K562 (cell line): ENCODE data around the gene ATP6V1G2. TPM values are rescaled to one million over a fixed set of nuclear protein-coding genes. Genes with fewer than 3 reads are reported as not detected.
A peak's percentile ranks its signal among the peaks of the same experiment; 100 is the strongest.

ENCODE experiments used
- ATAC-seq: fragments of 200-7000 bp; cut with Tn5 transposase; 3 replicates; pipeline ENCODE4 v1.9.1; 2020; ENCODE audit warnings: moderate library complexity
- BruUV-seq: library from RNA; stranded (reverse); fragments of 400-500 nt; replicated peaks from 2 replicates; lab custom pipeline; 2021; lab: Mats Ljungman, UMichigan
- CTCF ChIA-PET: fragments of 300-600 bp; formaldehyde crosslinking; extraction: SDS; loops from one replicate; lab custom pipeline; 2021; ENCODE audit warnings: low intra/inter-chr PET ratio; lab: Yijun Ruan, JAX
- POLR2A ChIA-PET: fragments of 300-600, 350-650 bp; sonication (Branson Sonifier 250); formaldehyde crosslinking; extraction: SDS; loops from one replicate; lab custom pipeline; 2021; ENCODE audit warnings: antibody characterized with exemption, inconsistent platforms; lab: Yijun Ruan, JAX
- DNase-seq, 4 experiments: peaks; one replicate each; pipeline versions ENCODE4 v3.0.0 to v3.0.0-alpha.2; 2011 to 2018; ENCODE audit warnings: low spot score in 3 of 4, mixed read lengths in 3 of 4; ENCODE audit errors: extremely low read depth in 1 of 4
- FAIRE-seq: peaks from 2 replicates; lab custom pipeline; 2011; peaks lifted over from hg19 to GRCh38; lab: Jason Lieb, UNC
- H2AFZ ChIP-seq: 2 replicates; pipeline ENCODE4 v1.6.0; 2011; ENCODE audit warnings: low read depth, low read length, control low read depth, inconsistent platforms
- H3K27ac ChIP-seq: fragments of 200-600 bp; 3 replicates; pipeline ENCODE4 v1.8.0; 2011; ENCODE audit warnings: low read depth, mild to moderate bottlenecking, control low read depth, inconsistent platforms, low read length, moderate library complexity, mixed read lengths; ENCODE audit errors: extremely low read depth
- H3K27me3 ChIP-seq, 2 experiments: fragments of 300-600 bp in 1 of 2; 2 replicates in 1 of 2; 3 replicates in 1 of 2; pipeline versions ENCODE4 v1.6.0 to v1.8.0; 2011; ENCODE audit warnings: inconsistent platforms in 2 of 2, low read length in 2 of 2, mild to moderate bottlenecking in 1 of 2, mixed read lengths in 1 of 2, moderate library complexity in 1 of 2; ENCODE audit not compliant: control insufficient read depth in 2 of 2, insufficient read depth in 2 of 2
- H3K36me3 ChIP-seq: fragments of 300-600 bp; 3 replicates; pipeline ENCODE4 v1.8.0; 2011; ENCODE audit warnings: mild to moderate bottlenecking, low read length, inconsistent platforms; ENCODE audit not compliant: control insufficient read depth, insufficient read depth
- H3K4me1 ChIP-seq, 2 experiments: fragments of 200-600 bp in 1 of 2; replicated peaks in 1 of 2; 2 replicates in 1 of 2; 3 replicates in 1 of 2; pipeline versions ENCODE4 v1.5.1 to v1.8.0; 2011; ENCODE audit warnings: inconsistent platforms in 2 of 2, low read length in 2 of 2, mild to moderate bottlenecking in 1 of 2, mixed read lengths in 1 of 2, moderate library complexity in 1 of 2; ENCODE audit not compliant: control insufficient read depth in 2 of 2, insufficient read depth in 2 of 2
- H3K4me2 ChIP-seq: 2 replicates; pipeline ENCODE4 v1.6.1; 2011; ENCODE audit warnings: low read length, control low read depth, inconsistent platforms, mixed read lengths; ENCODE audit not compliant: insufficient read depth
- H3K4me3 ChIP-seq: fragments of 200-600 bp; sonication (generic), shearing (Covaris generic); 2 replicates; pipeline ENCODE4 v1.5.1; 2016; ENCODE audit warnings: control low read depth, inconsistent platforms
- H3K79me2 ChIP-seq: fragments of 200-600 bp; 3 replicates; pipeline ENCODE4 v1.8.0; 2011; ENCODE audit warnings: low read length, inconsistent platforms; ENCODE audit not compliant: control insufficient read depth, insufficient read depth
- H3K9ac ChIP-seq, 2 experiments: 2 replicates each; pipeline versions ENCODE4 v1.6.0 to v1.6.1; 2011; ENCODE audit warnings: low read depth in 2 of 2, low read length in 2 of 2, control low read depth in 1 of 2, inconsistent platforms in 1 of 2, mild to moderate bottlenecking in 1 of 2, mixed read lengths in 1 of 2; ENCODE audit not compliant: insufficient read depth in 1 of 2
- H3K9me1 ChIP-seq: one replicate; pipeline ENCODE4 v1.6.0; 2011; ENCODE audit warnings: inconsistent platforms, mild to moderate bottlenecking, low read length, moderate library complexity; ENCODE audit not compliant: control insufficient read depth, insufficient read depth
- H3K9me3 ChIP-seq: replicated peaks from 2 replicates; pipeline ENCODE4 v1.5.1; 2011; ENCODE audit warnings: low read depth, low read length, inconsistent platforms; ENCODE audit not compliant: control insufficient read depth, insufficient read depth
- H4K20me1 ChIP-seq: replicated peaks from 2 replicates; pipeline ENCODE4 v1.6.1; 2011; ENCODE audit warnings: low read length, inconsistent platforms, mixed read lengths; ENCODE audit not compliant: control insufficient read depth, insufficient read depth
- BCL6 ChIP-seq: fragments of 250-450 bp; sonication (Bioruptor Pico); IDR thresholded peaks from 2 replicates; pipeline ENCODE4 v1.4.0; 2020
- L3MBTL2 ChIP-seq: fragments of 450-650 bp; IDR thresholded peaks from 2 replicates; pipeline ENCODE4 v1.6.1; 2016; ENCODE audit warnings: mild to moderate bottlenecking, moderate library complexity
- NFE2 ChIP-seq: IDR thresholded peaks from 2 replicates; pipeline ENCODE4 v1.6.1; 2014; ENCODE audit warnings: antibody characterized with exemption, low read depth
- POLR3A ChIP-seq: IDR thresholded peaks from 2 replicates; pipeline ENCODE4 v1.6.1; 2011; ENCODE audit warnings: borderline replicate concordance, mild to moderate bottlenecking, moderate library complexity; ENCODE audit not compliant: insufficient read length, insufficient read depth; ENCODE audit errors: extremely low read depth
- SMAD4 ChIP-seq: fragments of 250-450 bp; sonication (Bioruptor Pico); conservative IDR thresholded peaks from 2 replicates; pipeline ENCODE4 v1.8.0; 2021; ENCODE audit warnings: inconsistent platforms, mild to moderate bottlenecking, moderate library complexity
- SPI1 ChIP-seq: IDR thresholded peaks from 2 replicates; pipeline ENCODE4 v1.6.1; 2011; ENCODE audit warnings: low read depth, low read length, control low read depth, borderline replicate concordance
- SREBF2 ChIP-seq: sonication (generic); formaldehyde crosslinking; IDR thresholded peaks from 2 replicates; pipeline ENCODE4 v1.4.0; 2020; ENCODE audit warnings: mild to moderate bottlenecking, missing genetic modification reagents
- ZNF324 ChIP-seq: fragments of 250-450 bp; sonication (Bioruptor Pico); IDR thresholded peaks from 2 replicates; pipeline ENCODE4 v1.4.0; 2020; ENCODE audit warnings: mild to moderate bottlenecking
- WGBS: fragments of 100-300 bp; shearing (Covaris generic); methylation state at CpG from one replicate; pipeline ENCODE4 v1.1.6; 2016; ENCODE audit warnings: low coverage, mixed read lengths; ENCODE audit not compliant: insufficient coverage; ENCODE audit errors: missing lambda C conversion rate; 5-methylcytosine and 5-hydroxymethylcytosine counted together
- in situ Hi-C: fragments of 300-500 bp; cut with MboI; formaldehyde crosslinking; loops from 4 replicates; pipeline ENCODE4 v1.15.0; 2018; ENCODE audit warnings: inconsistent platforms, mixed read lengths
- intact Hi-C: fragments of 100-400 bp; cut with micrococcal nuclease; formaldehyde crosslinking; loops from 2 replicates; pipeline ENCODE4 v1.14.2; 2022
- polyA plus RNA-seq, 8 experiments: library from polyadenylated mRNA; depleted of rRNA in 4 of 8; stranded (reverse) in 5 of 8; unstranded in 3 of 8; fragments of >200 nt; fragmentation: Nextera tagmentation in 2 of 8; fragmentation: Illumina TruSeq in 1 of 8; extraction: Ambion mirVana in 2 of 8; extraction: Trizol in 1 of 8; gene quantifications; 2 replicates each; pipeline versions ENCODE4 v1.2.1 to v1.2.3, GENCODE V29; 2011 to 2014; ENCODE audit warnings: inconsistent platforms in 1 of 8, missing spikeins in 1 of 8
- total RNA-seq, 7 experiments: library from RNA; depleted of rRNA in 6 of 7; stranded (reverse); fragments of >200 nt in 6 of 7; fragmentation: Illumina TruSeq in 2 of 7; extraction: Trizol in 2 of 7; gene quantifications; 2 replicates each; pipeline versions ENCODE4 v1.2.1 to v1.2.3, GENCODE V29; 2011 to 2021; ENCODE audit warnings: low replicate concordance in 1 of 7
- TF ChIP-seq, protein P1 (sequence below): fragments of 250-450 bp; sonication (Bioruptor Pico); IDR thresholded peaks from 2 replicates; pipeline ENCODE4 v1.5.0; 2021; ENCODE audit warnings: mild to moderate bottlenecking, borderline replicate concordance
- TF ChIP-seq, protein P2 (sequence below): fragments of 450-650 bp; formaldehyde crosslinking; IDR thresholded peaks from 2 replicates; pipeline ENCODE4 v1.4.0; 2022; ENCODE audit warnings: missing genetic modification characterization
- TF ChIP-seq, protein P3 (sequence below): fragments of 450-650 bp; formaldehyde crosslinking; conservative IDR thresholded peaks from 2 replicates; pipeline ENCODE4 v1.4.0; 2022; ENCODE audit warnings: mild to moderate bottlenecking, missing genetic modification characterization
- TF ChIP-seq, protein P4 (sequence below): fragments of 450-650 bp; IDR thresholded peaks from 2 replicates; pipeline ENCODE4 v1.6.1; 2016
- TF ChIP-seq, protein P5 (sequence below): fragments of 450-650 bp; formaldehyde crosslinking; IDR thresholded peaks from 2 replicates; pipeline ENCODE4 v1.4.0; 2022; ENCODE audit warnings: missing genetic modification characterization

The ATP6V1G2 gene
- total and polyA plus RNA-seq, 9 of the 15 experiments (the other 6 are each of a cell fraction or from before 2014, with no cell fraction given) = 0.14 to 1.5 (median 0.33) TPM

DNA sequence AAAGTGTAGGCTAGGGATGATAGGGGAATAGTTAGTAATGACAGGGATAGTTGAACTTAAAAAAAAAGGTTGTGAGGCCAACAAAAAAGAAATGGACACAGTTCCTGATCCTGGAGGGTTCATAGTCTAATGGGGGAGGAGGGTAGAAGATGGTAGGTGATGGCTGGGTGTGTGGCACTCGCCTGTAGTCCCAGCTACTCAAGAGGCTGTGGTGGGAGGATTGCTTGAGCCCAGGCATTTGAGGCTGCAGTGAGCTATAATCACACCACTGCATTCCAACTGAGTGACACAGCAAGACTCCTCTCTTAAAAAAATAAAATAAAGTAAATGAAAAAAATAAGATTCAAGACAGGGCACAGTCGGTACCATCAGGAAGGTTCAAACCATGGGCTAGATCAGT, 50.8 kb downstream of the ATP6V1G2 start:
- no peaks in the 10 kb centered on the region for H3K36me3 ChIP-seq
- H2AFZ ChIP-seq = peak overlapping the region; percentile 95; the same call in 1 of the 2 replicates
- BruUV-seq = no TSS peak
- peaks cover 39 to 52% of the 10 kb centered on the region in 2 experiments for H3K4me1 ChIP-seq
- DNase-seq (no peak), ATAC-seq (no peak)
- POLR2A ChIA-PET = interaction anchor here (0.7 to 3.4 kb wide), 8 partner anchors 37 to 104 kb away, joined by 3 to 21 read pairs (median 5); partner anchors contain the start of genes DDX39B and NCR3
- H3K27me3 ChIP-seq = no peaks in the 10 kb centered on the region
- intact Hi-C loops (no loop called here), in situ Hi-C loops (loop anchor here (5.0 kb wide), 1 partner anchor 37 kb away; no protein-coding TSS in a partner anchor)
- H4K20me1 ChIP-seq = peaks cover 7% of the 10 kb centered on the region; the same call in 1 of the 2 replicates
- 23% methylated on average over 2 of the region's 2 CpGs for WGBS
- CTCF ChIA-PET = no interaction called here
- H3K9ac ChIP-seq = peak overlapping the region in 1 of 2 experiments; percentile 74; a peak in 2 of 4 replicates
- peak overlapping the region; percentile 86 for H3K4me2 ChIP-seq
- H3K9me3 ChIP-seq = no peaks in the 10 kb centered on the region
- H3K79me2 ChIP-seq = peaks cover 29% of the 10 kb centered on the region; the same call in 2 of the 3 replicates
- peak overlapping the region; percentile 54 for H3K4me3 ChIP-seq
- TF ChIP-seq BCL6 (CRISPR knock-in tag) (no peak), L3MBTL2 (no peak), POLR3A (no peak), SMAD4 (CRISPR knock-in tag) (0 out of 2 replicates have a peak, but pooled peaks have one; percentile 14), ZNF324 (CRISPR knock-in tag) (0 out of 2 replicates have a peak, but pooled peaks have one; percentile 20), SPI1 (no peak), SREBF2 (CRISPR knock-in tag) (no peak), NFE2 (peak; percentile 7; the same call in 1 of the 2 replicates)
- TF ChIP-seq, protein P1, sequence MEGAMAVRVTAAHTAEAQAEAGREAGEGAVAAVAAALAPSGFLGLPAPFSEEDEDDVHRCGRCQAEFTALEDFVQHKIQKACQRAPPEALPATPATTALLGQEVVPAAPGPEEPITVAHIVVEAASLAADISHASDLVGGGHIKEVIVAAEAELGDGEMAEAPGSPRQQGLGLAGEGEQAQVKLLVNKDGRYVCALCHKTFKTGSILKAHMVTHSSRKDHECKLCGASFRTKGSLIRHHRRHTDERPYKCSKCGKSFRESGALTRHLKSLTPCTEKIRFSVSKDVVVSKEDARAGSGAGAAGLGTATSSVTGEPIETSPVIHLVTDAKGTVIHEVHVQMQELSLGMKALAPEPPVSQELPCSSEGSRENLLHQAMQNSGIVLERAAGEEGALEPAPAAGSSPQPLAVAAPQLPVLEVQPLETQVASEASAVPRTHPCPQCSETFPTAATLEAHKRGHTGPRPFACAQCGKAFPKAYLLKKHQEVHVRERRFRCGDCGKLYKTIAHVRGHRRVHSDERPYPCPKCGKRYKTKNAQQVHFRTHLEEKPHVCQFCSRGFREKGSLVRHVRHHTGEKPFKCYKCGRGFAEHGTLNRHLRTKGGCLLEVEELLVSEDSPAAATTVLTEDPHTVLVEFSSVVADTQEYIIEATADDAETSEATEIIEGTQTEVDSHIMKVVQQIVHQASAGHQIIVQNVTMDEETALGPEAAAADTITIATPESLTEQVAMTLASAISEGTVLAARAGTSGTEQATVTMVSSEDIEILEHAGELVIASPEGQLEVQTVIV (CRISPR knock-in tag) = no peak
- TF ChIP-seq, protein P2, sequence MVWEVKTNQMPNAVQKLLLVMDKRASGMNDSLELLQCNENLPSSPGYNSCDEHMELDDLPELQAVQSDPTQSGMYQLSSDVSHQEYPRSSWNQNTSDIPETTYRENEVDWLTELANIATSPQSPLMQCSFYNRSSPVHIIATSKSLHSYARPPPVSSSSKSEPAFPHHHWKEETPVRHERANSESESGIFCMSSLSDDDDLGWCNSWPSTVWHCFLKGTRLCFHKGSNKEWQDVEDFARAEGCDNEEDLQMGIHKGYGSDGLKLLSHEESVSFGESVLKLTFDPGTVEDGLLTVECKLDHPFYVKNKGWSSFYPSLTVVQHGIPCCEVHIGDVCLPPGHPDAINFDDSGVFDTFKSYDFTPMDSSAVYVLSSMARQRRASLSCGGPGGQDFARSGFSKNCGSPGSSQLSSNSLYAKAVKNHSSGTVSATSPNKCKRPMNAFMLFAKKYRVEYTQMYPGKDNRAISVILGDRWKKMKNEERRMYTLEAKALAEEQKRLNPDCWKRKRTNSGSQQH (CRISPR knock-in tag) = 0 out of 2 replicates have a peak, but pooled peaks have one; percentile 21
- TF ChIP-seq, protein P3, sequence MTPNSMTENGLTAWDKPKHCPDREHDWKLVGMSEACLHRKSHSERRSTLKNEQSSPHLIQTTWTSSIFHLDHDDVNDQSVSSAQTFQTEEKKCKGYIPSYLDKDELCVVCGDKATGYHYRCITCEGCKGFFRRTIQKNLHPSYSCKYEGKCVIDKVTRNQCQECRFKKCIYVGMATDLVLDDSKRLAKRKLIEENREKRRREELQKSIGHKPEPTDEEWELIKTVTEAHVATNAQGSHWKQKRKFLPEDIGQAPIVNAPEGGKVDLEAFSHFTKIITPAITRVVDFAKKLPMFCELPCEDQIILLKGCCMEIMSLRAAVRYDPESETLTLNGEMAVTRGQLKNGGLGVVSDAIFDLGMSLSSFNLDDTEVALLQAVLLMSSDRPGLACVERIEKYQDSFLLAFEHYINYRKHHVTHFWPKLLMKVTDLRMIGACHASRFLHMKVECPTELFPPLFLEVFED = no peak
- TF ChIP-seq, protein P4, sequence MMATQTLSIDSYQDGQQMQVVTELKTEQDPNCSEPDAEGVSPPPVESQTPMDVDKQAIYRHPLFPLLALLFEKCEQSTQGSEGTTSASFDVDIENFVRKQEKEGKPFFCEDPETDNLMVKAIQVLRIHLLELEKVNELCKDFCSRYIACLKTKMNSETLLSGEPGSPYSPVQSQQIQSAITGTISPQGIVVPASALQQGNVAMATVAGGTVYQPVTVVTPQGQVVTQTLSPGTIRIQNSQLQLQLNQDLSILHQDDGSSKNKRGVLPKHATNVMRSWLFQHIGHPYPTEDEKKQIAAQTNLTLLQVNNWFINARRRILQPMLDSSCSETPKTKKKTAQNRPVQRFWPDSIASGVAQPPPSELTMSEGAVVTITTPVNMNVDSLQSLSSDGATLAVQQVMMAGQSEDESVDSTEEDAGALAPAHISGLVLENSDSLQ = 0 out of 2 replicates have a peak, but pooled peaks have one; percentile 29
- TF ChIP-seq, protein P5, sequence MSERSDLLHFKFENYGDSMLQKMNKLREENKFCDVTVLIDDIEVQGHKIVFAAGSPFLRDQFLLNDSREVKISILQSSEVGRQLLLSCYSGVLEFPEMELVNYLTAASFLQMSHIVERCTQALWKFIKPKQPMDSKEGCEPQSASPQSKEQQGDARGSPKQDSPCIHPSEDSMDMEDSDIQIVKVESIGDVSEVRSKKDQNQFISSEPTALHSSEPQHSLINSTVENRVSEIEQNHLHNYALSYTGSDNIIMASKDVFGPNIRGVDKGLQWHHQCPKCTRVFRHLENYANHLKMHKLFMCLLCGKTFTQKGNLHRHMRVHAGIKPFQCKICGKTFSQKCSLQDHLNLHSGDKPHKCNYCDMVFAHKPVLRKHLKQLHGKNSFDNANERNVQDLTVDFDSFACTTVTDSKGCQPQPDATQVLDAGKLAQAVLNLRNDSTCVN (CRISPR knock-in tag) = 0 out of 2 replicates have a peak, but pooled peaks have one; percentile 50
- TF ChIP-seq, all 486 proteins: peak for 6
- peak overlapping the region; percentile 69; the same call in 2 of the 3 replicates for H3K27ac ChIP-seq
- no peak for FAIRE-seq
- no peaks in the 10 kb centered on the region for H3K9me1 ChIP-seq
